Measurements from ENCODE around the gene PLA2G2F. TPM values are rescaled to one million over a fixed set of nuclear protein-coding genes. Genes with fewer than 3 reads are reported as not detected.

Gene PLA2G2F
- not detected in 2 replicates for total RNA-seq

GRCh38 chr1:20138961-20139550 is at the start of gene PLA2G2F:
Gene PLA2G2F (plus strand): TSS chr1:20139323. CDS start chr1:20139428, 105 bp downstream.

GRCh38 chr1:20119347-20119746 is 19.8 kb upstream of the PLA2G2F start, which contains the start of gene PLA2G2D:
Gene PLA2G2D (minus strand): TSS chr1:20119536. CDS start chr1:20119498, 38 bp downstream.

GRCh38 chr1:20185834-20186782 is 47.0 kb downstream of the PLA2G2F start, which contains the start of the genes PLA2G2C and UBXN10:
Gene PLA2G2C (minus strand): TSS chr1:20186518. CDS start chr1:20177363, 9,155 bp downstream.
Gene UBXN10 (plus strand): TSS chr1:20186096. CDS start chr1:20190562, 4,466 bp downstream.

Other genes with a start within 250 kb of the PLA2G2F start
- gene PLA2G2E, start 215.7 kb upstream of the PLA2G2F start, total RNA-seq, result not detected in 2 replicates
- gene PLA2G2A, start 159.7 kb upstream of the PLA2G2F start, total RNA-seq, result not detected in 2 replicates
- not detected in 2 replicates for gene PLA2G5, start 69.1 kb upstream of the PLA2G2F start, total RNA-seq
- gene PLA2G2D, start 19.8 kb upstream of the PLA2G2F start, total RNA-seq, result not detected in 2 replicates
- not detected in 2 replicates for gene UBXN10, start 46.8 kb downstream of the PLA2G2F start, total RNA-seq
- not detected in 2 replicates for gene PLA2G2C, start 47.2 kb downstream of the PLA2G2F start, total RNA-seq
- not detected in 2 replicates for gene VWA5B1, start 151.6 kb downstream of the PLA2G2F start, total RNA-seq

Measured in smooth muscle cell of the umbilical artery (primary cell).